CD4-positive, CD25-positive, alpha-beta regulatory T cell (primary cell): ENCODE data around the gene TRIM32. TPM values are rescaled to one million over a fixed set of nuclear protein-coding genes. Genes with fewer than 3 reads are reported as not detected.

Source experiments
- ATAC-seq, 2 donors: fragments of 150-1000 bp; cut with Tn5 transposase; one replicate each; pipeline ENCODE4 v1.10.0; 2021; ENCODE audit warnings: low read depth in 2 of 2, moderate number of reproducible peaks in 2 of 2, moderate library complexity in 1 of 2
- DNase-seq, 3 donors: peaks; one replicate each; pipeline versions ENCODE4 v3.0.0 to v3.0.0-alpha.2; 2012 to 2022; ENCODE audit warnings: mixed read lengths in 1 of 3
- H3K27ac ChIP-seq: one replicate; pipeline ENCODE4 v1.7.0; 2013; ENCODE audit warnings: mild to moderate bottlenecking, low read length; ENCODE audit not compliant: insufficient read depth, poor library complexity, severe bottlenecking
- H3K27me3 ChIP-seq: one replicate; pipeline ENCODE4 v1.7.0; 2013; ENCODE audit warnings: low read length; ENCODE audit not compliant: control insufficient read depth, insufficient read depth
- H3K36me3 ChIP-seq: one replicate; pipeline ENCODE4 v1.7.0; 2013; ENCODE audit warnings: mild to moderate bottlenecking, low read length, moderate library complexity; ENCODE audit not compliant: control insufficient read depth, insufficient read depth
- H3K4me1 ChIP-seq: 2 replicates; pipeline ENCODE4 v1.7.0; 2013; ENCODE audit warnings: mild to moderate bottlenecking, low read length; ENCODE audit not compliant: insufficient read depth, control insufficient read depth, poor library complexity, severe bottlenecking
- H3K4me3 ChIP-seq: one replicate; pipeline ENCODE4 v1.7.0; 2013; ENCODE audit warnings: low read depth, mild to moderate bottlenecking, low read length, moderate library complexity
- H3K9me3 ChIP-seq, 2 experiments: 1 replicate in 1 of 2; 2 replicates in 1 of 2; pipeline ENCODE4 v1.7.0; 2013; ENCODE audit warnings: low read length in 2 of 2, mild to moderate bottlenecking in 1 of 2, moderate library complexity in 1 of 2; ENCODE audit not compliant: control insufficient read depth in 2 of 2
- H3K27ac Mint-ChIP-seq, 3 donors: one replicate each; pipeline ENCODE4 v1.8.0; 2020 to 2022; ENCODE audit warnings: mild to moderate bottlenecking in 3 of 3, mixed read lengths in 3 of 3, moderate library complexity in 2 of 3
- H3K27me3 Mint-ChIP-seq: one replicate; pipeline ENCODE4 v1.8.0; 2022; ENCODE audit warnings: mild to moderate bottlenecking, mixed read lengths
- H3K36me3 Mint-ChIP-seq: one replicate; pipeline ENCODE4 v1.8.0; 2020; ENCODE audit warnings: mixed read lengths
- H3K4me1 Mint-ChIP-seq, 4 donors: one replicate each; pipeline ENCODE4 v1.8.0; 2020 to 2022; ENCODE audit warnings: mixed read lengths in 4 of 4, mild to moderate bottlenecking in 1 of 4
- H3K4me3 Mint-ChIP-seq, 4 donors: one replicate each; pipeline ENCODE4 v1.8.0; 2020 to 2022; ENCODE audit warnings: mild to moderate bottlenecking in 4 of 4, mixed read lengths in 4 of 4, moderate library complexity in 3 of 4
- H3K9me3 Mint-ChIP-seq, 7 donors: one replicate each; pipeline ENCODE4 v1.8.0; 2020 to 2022; ENCODE audit warnings: mixed read lengths in 7 of 7, mild to moderate bottlenecking in 3 of 7, moderate library complexity in 2 of 7
- polyA plus RNA-seq, 4 donors: library from polyadenylated mRNA; unstranded; fragments of 300-500 nt; fragmentation: Illumina TruSeq; gene quantifications; one replicate each; pipeline ENCODE4 v1.2.3, GENCODE V29; 2021
- total RNA-seq: library from RNA; stranded (reverse); gene quantifications from one replicate; pipeline ENCODE4 v1.2.3, GENCODE V29; 2022

TRIM32 gene
- total and polyA plus RNA-seq, 5 donors from 2014 or later, result 19.9 to 37.5 (median 34.8) TPM

DNA sequence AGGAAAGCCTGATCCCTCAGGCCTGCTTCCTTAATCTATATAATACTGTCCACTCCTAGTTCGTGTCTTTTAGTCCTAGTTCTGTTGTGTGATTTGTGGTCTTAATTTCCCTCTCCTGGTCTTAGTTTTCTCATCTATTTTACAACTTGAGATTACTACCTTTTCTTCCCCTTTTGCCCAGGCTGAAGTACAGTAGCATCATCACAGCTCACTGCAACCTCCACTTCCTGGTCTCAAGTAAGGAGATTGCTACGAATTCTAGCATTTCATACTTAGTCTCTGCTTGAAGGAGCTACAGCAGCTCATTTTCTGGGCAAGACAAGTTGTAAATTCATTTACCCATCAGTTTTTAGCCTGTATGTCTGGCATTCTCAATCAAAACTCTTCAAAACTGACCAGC is 5.5 kb downstream of the TRIM32 start:
- H3K9me3 ChIP-seq, result no peaks in the 10 kb centered on the region
- H3K27ac ChIP-seq, result peak overlapping the region; percentile 7
- DNase-seq (no peak), ATAC-seq (no peak)
- H3K4me1 Mint-ChIP-seq, result peaks cover 68 to 90% (median 81%) of the 10 kb centered on the region in 4 donors
- no peaks in the 10 kb centered on the region for H3K9me3 Mint-ChIP-seq
- peak overlapping the region; percentile 27 to 79 (median 75) for H3K27ac Mint-ChIP-seq
- H3K36me3 Mint-ChIP-seq, result peaks cover 26% of the 10 kb centered on the region
- peak overlapping the region; percentile 22 to 89 (median 66) for H3K4me3 Mint-ChIP-seq
- H3K36me3 ChIP-seq, result peaks cover 4% of the 10 kb centered on the region
- H3K4me3 ChIP-seq, result peak overlapping the region; percentile 73
- peaks cover 60% of the 10 kb centered on the region for H3K4me1 ChIP-seq
- no peaks in the 10 kb centered on the region for H3K27me3 ChIP-seq
- no peaks in the 10 kb centered on the region for H3K27me3 Mint-ChIP-seq

- ATAC-seq, result no peak
- no peaks in the 10 kb centered on the region for H3K27me3 ChIP-seq
- peak overlapping the region; percentile 73 for H3K4me3 ChIP-seq
- H3K27me3 Mint-ChIP-seq, result no peaks in the 10 kb centered on the region
- H3K9me3 ChIP-seq, result no peaks in the 10 kb centered on the region
- H3K27ac ChIP-seq, result no peak overlapping the region
- H3K9me3 Mint-ChIP-seq, result no peaks in the 10 kb centered on the region
- H3K36me3 Mint-ChIP-seq, result peaks cover 32% of the 10 kb centered on the region
- H3K4me3 Mint-ChIP-seq, result peak overlapping the region; percentile 2 to 89 (median 44)
- peaks cover 61 to 86% (median 75%) of the 10 kb centered on the region in 4 donors for H3K4me1 Mint-ChIP-seq
- peaks cover 10% of the 10 kb centered on the region for H3K36me3 ChIP-seq
- H3K27ac Mint-ChIP-seq, result peak overlapping the region in 2 of 3 donors; percentile 1
- DNase-seq, result no peak
- peaks cover 54% of the 10 kb centered on the region for H3K4me1 ChIP-seq
These were observed 6.2 kb downstream of the TRIM32 start for GRCh38 chr9:116693233-116693731.

GRCh38 chr9:116694785-116695291 is 7.7 kb downstream of the TRIM32 start:
- peaks cover 38% of the 10 kb centered on the region for H3K4me1 ChIP-seq
- H3K27ac ChIP-seq, result no peak overlapping the region
- DNase-seq, result no peak
- ATAC-seq, result no peak
- Mint-ChIP-seq H3K4me3 (no peak overlapping the region), H3K4me1 (peaks cover 47 to 76% (median 62%) of the 10 kb centered on the region in 4 donors), H3K9me3 (no peaks in the 10 kb centered on the region), H3K36me3 (peaks cover 46% of the 10 kb centered on the region), H3K27me3 (no peaks in the 10 kb centered on the region), H3K27ac (no peak overlapping the region)
- H3K27me3 ChIP-seq, result no peaks in the 10 kb centered on the region
- H3K4me3 ChIP-seq, result peak overlapping the region; percentile 16
- H3K36me3 ChIP-seq, result peaks cover 26% of the 10 kb centered on the region
- H3K9me3 ChIP-seq, result no peaks in the 10 kb centered on the region

DNA sequence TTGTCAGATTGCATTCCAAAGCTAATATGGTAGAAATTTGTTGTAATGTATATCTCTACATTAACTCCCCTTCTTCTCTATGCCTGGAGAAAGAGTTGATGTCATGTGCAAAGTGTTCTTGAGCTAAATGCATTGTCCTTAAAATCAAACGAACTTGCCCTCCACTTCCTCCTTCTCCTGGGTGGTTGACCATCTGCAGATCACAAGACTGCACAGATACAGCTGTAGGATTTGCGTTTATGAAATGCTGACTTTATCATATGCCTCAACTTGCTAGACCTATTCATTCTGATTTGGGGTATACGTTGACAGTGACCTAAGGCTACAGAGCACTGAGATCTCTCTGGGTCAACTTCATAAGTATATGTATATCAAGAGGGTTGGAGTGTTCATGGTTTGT is 8.3 kb downstream of the TRIM32 start:
- Mint-ChIP-seq H3K27me3 (no peaks in the 10 kb centered on the region), H3K4me1 (peaks cover 46 to 76% (median 60%) of the 10 kb centered on the region in 4 donors), H3K27ac (no peak overlapping the region), H3K4me3 (peak overlapping the region in 1 of 4 donors; percentile 6), H3K9me3 (no peaks in the 10 kb centered on the region), H3K36me3 (peaks cover 52% of the 10 kb centered on the region)
- Histone ChIP-seq H3K27me3 (no peaks in the 10 kb centered on the region), H3K4me3 (peak overlapping the region; percentile 16), H3K9me3 (no peaks in the 10 kb centered on the region), H3K27ac (no peak overlapping the region), H3K36me3 (peaks cover 29% of the 10 kb centered on the region), H3K4me1 (peaks cover 32% of the 10 kb centered on the region)
- no peak for ATAC-seq
- DNase-seq, result no peak

- DNase-seq (no peak), ATAC-seq (no peak)
- Mint-ChIP-seq H3K4me3 (no peak overlapping the region), H3K4me1 (peaks cover 53 to 77% (median 61%) of the 10 kb centered on the region in 4 donors), H3K9me3 (peaks cover 0 to 3% (median 0%) of the 10 kb centered on the region in 7 donors), H3K36me3 (peaks cover 60% of the 10 kb centered on the region), H3K27me3 (no peaks in the 10 kb centered on the region), H3K27ac (peak overlapping the region in 1 of 3 donors; percentile 4)
- Histone ChIP-seq H3K4me3 (no peak overlapping the region), H3K9me3 (no peaks in the 10 kb centered on the region), H3K4me1 (peaks cover 25% of the 10 kb centered on the region), H3K36me3 (peaks cover 32% of the 10 kb centered on the region), H3K27ac (no peak overlapping the region), H3K27me3 (no peaks in the 10 kb centered on the region)
These were observed 10.3 kb downstream of the TRIM32 start for GRCh38 chr9:116697362-116697761.

DNA sequence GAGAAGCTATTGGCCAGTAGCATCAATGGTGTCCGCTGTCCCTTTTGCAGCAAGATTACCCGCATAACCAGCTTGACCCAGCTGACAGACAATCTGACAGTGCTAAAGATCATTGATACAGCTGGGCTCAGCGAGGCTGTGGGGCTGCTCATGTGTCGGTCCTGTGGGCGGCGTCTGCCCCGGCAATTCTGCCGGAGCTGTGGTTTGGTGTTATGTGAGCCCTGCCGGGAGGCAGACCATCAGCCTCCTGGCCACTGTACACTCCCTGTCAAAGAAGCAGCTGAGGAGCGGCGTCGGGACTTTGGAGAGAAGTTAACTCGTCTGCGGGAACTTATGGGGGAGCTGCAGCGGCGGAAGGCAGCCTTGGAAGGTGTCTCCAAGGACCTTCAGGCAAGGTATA is 10.8 kb downstream of the TRIM32 start:
- ATAC-seq (no peak), DNase-seq (no peak)
- Histone ChIP-seq H3K4me1 (peaks cover 20% of the 10 kb centered on the region), H3K27ac (no peak overlapping the region), H3K27me3 (no peaks in the 10 kb centered on the region), H3K9me3 (no peaks in the 10 kb centered on the region), H3K36me3 (peaks cover 32% of the 10 kb centered on the region), H3K4me3 (no peak overlapping the region)
- peaks cover 60% of the 10 kb centered on the region for H3K36me3 Mint-ChIP-seq
- H3K4me3 Mint-ChIP-seq, result no peak overlapping the region
- H3K27me3 Mint-ChIP-seq, result no peaks in the 10 kb centered on the region
- peaks cover 0 to 3% (median 0%) of the 10 kb centered on the region in 7 donors for H3K9me3 Mint-ChIP-seq
- peak overlapping the region in 1 of 3 donors; percentile 43 for H3K27ac Mint-ChIP-seq
- peaks cover 51 to 77% (median 60%) of the 10 kb centered on the region in 4 donors for H3K4me1 Mint-ChIP-seq

DNA sequence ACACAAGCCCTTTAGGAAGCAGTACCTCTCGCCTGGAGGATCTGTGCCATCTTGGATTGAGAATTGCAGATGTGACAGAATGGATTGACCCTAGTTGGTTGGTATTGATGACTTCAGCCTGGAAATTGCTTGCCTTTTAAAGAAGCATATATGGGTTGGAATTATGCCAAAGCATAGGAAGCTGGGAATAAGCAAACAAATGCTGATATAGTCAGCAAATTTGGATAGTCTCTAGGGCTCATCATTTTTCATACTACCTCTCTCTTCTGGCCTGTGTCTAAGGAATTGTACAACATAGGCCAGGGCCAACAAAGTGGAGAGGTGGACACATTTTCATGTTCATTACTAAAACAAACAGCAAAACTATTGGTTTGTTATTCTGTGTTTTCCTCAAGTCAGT is 13.2 kb downstream of the TRIM32 start:
- H3K4me3 ChIP-seq, result peak overlapping the region; percentile 68
- peaks cover 32% of the 10 kb centered on the region for H3K36me3 ChIP-seq
- Mint-ChIP-seq H3K27me3 (no peaks in the 10 kb centered on the region), H3K4me1 (peaks cover 41 to 59% (median 45%) of the 10 kb centered on the region in 4 donors), H3K27ac (peak overlapping the region in 2 of 3 donors; percentile 44 to 91), H3K36me3 (peaks cover 56% of the 10 kb centered on the region), H3K9me3 (peaks cover 0 to 3% (median 0%) of the 10 kb centered on the region in 7 donors), H3K4me3 (no peak overlapping the region)
- ATAC-seq (no peak), DNase-seq (no peak)
- H3K4me1 ChIP-seq, result peaks cover 12% of the 10 kb centered on the region
- H3K27me3 ChIP-seq, result no peaks in the 10 kb centered on the region
- no peak overlapping the region for H3K27ac ChIP-seq
- no peaks in the 10 kb centered on the region for H3K9me3 ChIP-seq
